Suprapubic skin (tissue), 4 donors: ENCODE measurements around the gene SLC40A1. TPM values are rescaled to one million over a fixed set of nuclear protein-coding genes. Genes with fewer than 3 reads are reported as not detected.

Source experiments
- DNase-seq, 2 donors: peaks; one replicate each; pipeline ENCODE4 v3.0.0-alpha.2; 2019; ENCODE audit warnings: low spot score in 2 of 2
- H3K27ac ChIP-seq: fragments of 200-600 bp; sonication (generic); one replicate; pipeline ENCODE4 v1.5.1; 2019
- H3K27me3 ChIP-seq: fragments of 200-600 bp; sonication (generic); one replicate; pipeline ENCODE4 v1.5.1; 2019
- H3K36me3 ChIP-seq: fragments of 200-600 bp; sonication (generic); one replicate; pipeline ENCODE4 v1.5.1; 2019
- H3K4me1 ChIP-seq: fragments of 200-600 bp; sonication (generic); one replicate; pipeline ENCODE4 v1.5.1; 2019
- H3K4me3 ChIP-seq: fragments of 200-600 bp; sonication (generic); one replicate; pipeline ENCODE4 v1.5.1; 2019; ENCODE audit warnings: mild to moderate bottlenecking
- H3K9me3 ChIP-seq: fragments of 200-600 bp; sonication (generic); one replicate; pipeline ENCODE4 v1.5.1; 2019
- EP300 ChIP-seq: sonication (generic); formaldehyde crosslinking; IDR thresholded peaks from one replicate; pipeline ENCODE4 v1.6.1; 2017; ENCODE audit warnings: antibody characterized with exemption
- POLR2A ChIP-seq, 2 donors: fragments of 450-650 bp; IDR thresholded peaks; one replicate each; pipeline ENCODE4 v1.6.1; 2017; ENCODE audit warnings: antibody characterized with exemption in 2 of 2, mild to moderate bottlenecking in 2 of 2, moderate library complexity in 2 of 2
- POLR2AphosphoS5 ChIP-seq, 3 donors: sonication (generic); formaldehyde crosslinking; IDR thresholded peaks; one replicate each; pipeline ENCODE4 v1.6.1; 2017; ENCODE audit warnings: antibody characterized with exemption in 3 of 3
- WGBS: methylation state at CpG from one replicate; pipeline ENCODE4 v1.1.5; 2018; 5-methylcytosine and 5-hydroxymethylcytosine counted together
- total RNA-seq, 4 donors: library from RNA; depleted of rRNA; stranded (reverse); fragments of >200 nt; gene quantifications; one replicate each; pipeline ENCODE4 v1.1.0, GENCODE V29; 2016
- TF ChIP-seq, protein P1 (sequence below), 2 donors: fragments of 200-600 bp in 1 of 2; fragments of 450-650 bp in 1 of 2; sonication (generic) in 1 of 2; IDR thresholded peaks; one replicate each; pipeline ENCODE4 v1.5.1; 2016 to 2019; ENCODE audit warnings: antibody characterized with exemption in 2 of 2, mild to moderate bottlenecking in 1 of 2, moderate library complexity in 1 of 2

The SLC40A1 gene
- total RNA-seq: 10 to 100 TPM; 17.2 to 33.6 (median 19.6) TPM

- H3K36me3 ChIP-seq: no peaks in the 10 kb centered on the region
- no peaks in the 10 kb centered on the region for H3K9me3 ChIP-seq
- H3K27ac ChIP-seq: peak within 1 kb of the TSS; percentile 90
- H3K4me3 ChIP-seq: peak within 1 kb of the TSS; percentile 77
- TF ChIP-seq POLR2A (IDR thresholded peaks at IDR 0.05) (peak; percentile 66 to 81), EP300 (no peak), POLR2AphosphoS5 (IDR thresholded peaks at IDR 0.05) (peak in 2 of 3 donors; percentile 14 to 58)
- TF ChIP-seq, protein P1, sequence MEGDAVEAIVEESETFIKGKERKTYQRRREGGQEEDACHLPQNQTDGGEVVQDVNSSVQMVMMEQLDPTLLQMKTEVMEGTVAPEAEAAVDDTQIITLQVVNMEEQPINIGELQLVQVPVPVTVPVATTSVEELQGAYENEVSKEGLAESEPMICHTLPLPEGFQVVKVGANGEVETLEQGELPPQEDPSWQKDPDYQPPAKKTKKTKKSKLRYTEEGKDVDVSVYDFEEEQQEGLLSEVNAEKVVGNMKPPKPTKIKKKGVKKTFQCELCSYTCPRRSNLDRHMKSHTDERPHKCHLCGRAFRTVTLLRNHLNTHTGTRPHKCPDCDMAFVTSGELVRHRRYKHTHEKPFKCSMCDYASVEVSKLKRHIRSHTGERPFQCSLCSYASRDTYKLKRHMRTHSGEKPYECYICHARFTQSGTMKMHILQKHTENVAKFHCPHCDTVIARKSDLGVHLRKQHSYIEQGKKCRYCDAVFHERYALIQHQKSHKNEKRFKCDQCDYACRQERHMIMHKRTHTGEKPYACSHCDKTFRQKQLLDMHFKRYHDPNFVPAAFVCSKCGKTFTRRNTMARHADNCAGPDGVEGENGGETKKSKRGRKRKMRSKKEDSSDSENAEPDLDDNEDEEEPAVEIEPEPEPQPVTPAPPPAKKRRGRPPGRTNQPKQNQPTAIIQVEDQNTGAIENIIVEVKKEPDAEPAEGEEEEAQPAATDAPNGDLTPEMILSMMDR (IDR thresholded peaks at IDR 0.05): no peak
- no peaks in the 10 kb centered on the region for H3K27me3 ChIP-seq
- DNase-seq: peak; percentile 80 to 83
- 1% methylated on average over 35 of the region's 78 CpGs for WGBS
- H3K4me1 ChIP-seq: peaks cover 48% of the 10 kb centered on the region
Measured at GRCh38 chr2:189580658-189581353, at the start of gene SLC40A1. Gene SLC40A1, minus strand, starts transcription at chr2:189580786. Its CDS starts 326 bp downstream, at chr2:189580460.

DNA sequence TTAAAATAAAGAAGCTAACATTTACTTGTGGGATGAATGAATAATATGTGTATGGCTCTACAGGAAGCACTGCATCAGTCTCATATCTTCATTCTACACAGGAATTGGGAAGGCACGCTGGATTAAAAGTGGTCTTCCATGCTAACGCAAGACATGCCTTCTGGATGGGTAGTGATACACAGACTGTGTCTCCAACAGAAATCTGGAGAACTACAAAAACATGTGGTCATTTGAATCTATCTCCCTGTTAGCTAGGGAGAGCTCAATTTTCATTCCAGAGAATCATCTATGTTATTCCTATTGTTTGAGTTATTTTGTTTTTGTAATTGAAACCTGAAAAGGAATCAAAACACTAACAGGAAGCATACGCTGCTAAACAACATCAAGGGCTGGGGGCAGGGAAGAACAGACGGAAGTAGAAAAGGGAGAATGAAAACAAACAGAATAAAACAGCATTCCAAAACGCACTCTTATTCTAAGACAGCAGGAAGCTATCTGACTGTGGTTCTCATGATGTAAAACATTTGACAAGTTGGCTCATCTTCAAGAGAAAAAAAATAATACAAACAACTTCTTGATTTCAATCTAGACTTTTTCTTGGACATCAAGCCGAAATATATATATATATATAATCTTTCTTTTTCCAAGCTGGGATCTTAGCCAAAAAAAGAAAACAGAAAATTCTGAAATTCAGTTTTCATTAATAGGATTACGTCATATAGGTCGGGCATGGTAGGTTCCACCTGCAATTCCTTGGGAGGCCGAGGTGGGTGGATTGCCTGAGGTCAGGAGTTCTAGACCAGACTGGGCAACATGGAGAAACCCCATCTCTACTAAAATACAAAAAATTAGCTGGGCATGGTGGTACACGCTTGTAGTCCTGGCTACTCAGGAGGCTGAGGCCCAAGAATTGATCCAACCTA lies 49.2 kb upstream of the SLC40A1 start:
- DNase-seq: no peak

GRCh38 chr2:189628817-189629530 lies 48.4 kb upstream of the SLC40A1 start:
- Histone ChIP-seq H3K4me3 (no peak overlapping the region), H3K4me1 (peaks cover 4% of the 10 kb centered on the region), H3K9me3 (no peaks in the 10 kb centered on the region), H3K27me3 (no peaks in the 10 kb centered on the region), H3K36me3 (no peaks in the 10 kb centered on the region), H3K27ac (no peak overlapping the region)
- TF ChIP-seq, protein P1 (IDR thresholded peaks at IDR 0.05): no peak
- TF ChIP-seq EP300: no peak
- no peak for TF ChIP-seq POLR2AphosphoS5 (IDR thresholded peaks at IDR 0.05)
- TF ChIP-seq POLR2A (IDR thresholded peaks at IDR 0.05): no peak
- no peak for DNase-seq
- 83% methylated on average over 9 of the region's 9 CpGs for WGBS

More for the DNA sequence above, 49.2 kb upstream of the SLC40A1 start:
- Histone ChIP-seq H3K9me3 (no peaks in the 10 kb centered on the region), H3K27me3 (no peaks in the 10 kb centered on the region), H3K27ac (no peak overlapping the region), H3K36me3 (no peaks in the 10 kb centered on the region), H3K4me1 (peaks cover 4% of the 10 kb centered on the region), H3K4me3 (no peak overlapping the region)
- WGBS: 60% methylated on average over 10 of the region's 10 CpGs
- TF ChIP-seq, protein P1 (IDR thresholded peaks at IDR 0.05): no peak
- TF ChIP-seq EP300 (no peak), POLR2A (IDR thresholded peaks at IDR 0.05) (no peak), POLR2AphosphoS5 (IDR thresholded peaks at IDR 0.05) (no peak)

DNA sequence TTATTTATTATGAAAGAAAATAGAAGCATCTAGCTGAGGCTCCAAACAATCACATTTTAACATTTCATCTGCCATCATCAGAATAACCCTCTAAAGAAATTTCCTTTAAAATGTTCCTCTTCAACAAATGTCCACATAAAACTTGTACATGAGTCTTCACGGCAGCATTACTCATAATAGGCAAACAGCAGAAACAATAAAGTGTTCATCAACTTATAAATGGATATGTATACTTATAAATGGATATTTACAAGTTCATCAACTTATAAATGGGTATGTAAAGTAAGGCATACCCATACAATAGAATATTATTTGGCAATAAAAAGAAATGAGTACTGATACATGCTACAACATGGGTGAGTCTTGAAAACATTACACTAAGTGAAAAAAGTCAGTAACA lies 47.2 kb upstream of the SLC40A1 start:
- DNase-seq: no peak
- Histone ChIP-seq H3K27me3 (no peaks in the 10 kb centered on the region), H3K27ac (no peak overlapping the region), H3K4me1 (peaks cover 4% of the 10 kb centered on the region), H3K36me3 (no peaks in the 10 kb centered on the region), H3K4me3 (no peak overlapping the region), H3K9me3 (no peaks in the 10 kb centered on the region)
- TF ChIP-seq POLR2A (IDR thresholded peaks at IDR 0.05): no peak
- TF ChIP-seq EP300: no peak
- TF ChIP-seq POLR2AphosphoS5 (IDR thresholded peaks at IDR 0.05): no peak
- TF ChIP-seq, protein P1 (IDR thresholded peaks at IDR 0.05): no peak
- WGBS: 95% methylated on average over 1 of the region's 1 CpG
